ENCODE data around the gene RBFOX2. TPM values are rescaled to one million over a fixed set of nuclear protein-coding genes. Genes with fewer than 3 reads are reported as not detected.
A peak's percentile ranks its signal among the peaks of the same experiment; 100 is the strongest.

The RBFOX2 gene
- polyA plus RNA-seq, 1 of the 3 experiments (the other 2 are of a cell fraction), result 115 TPM

- Histone ChIP-seq H3F3A (replicated peaks; ENCODE audit: insufficient read depth) (peaks cover 31% of the 10 kb centered on the region), H3K9ac (no peak overlapping the region; the same call in 1 of the 2 replicates), H4K20me1 (ENCODE audit: insufficient read depth) (peaks cover 64% of the 10 kb centered on the region), H3K27me3 (ENCODE audit: insufficient read depth) (no peaks in the 10 kb centered on the region), H3K4me1 (ENCODE audit: control insufficient read depth in 1 of 2, insufficient read depth in 2 of 2, low read depth in 1 of 2, low read length in 1 of 2) (peaks cover 31 to 35% of the 10 kb centered on the region in 2 experiments), H2AFZ (ENCODE audit: low read depth) (no peak overlapping the region), H3K27ac (ENCODE audit: low read depth in 2 of 2, low read length in 1 of 2) (peak overlapping the region; percentile 70 to 83), H3K36me3 (replicated peaks in 1 of 2; ENCODE audit: control insufficient read depth in 1 of 2, insufficient read depth in 2 of 2, low read length in 1 of 2) (peaks cover 7 to 21% of the 10 kb centered on the region in 2 experiments), H3K4me3 (ENCODE audit: low read depth in 2 of 2, low read length in 1 of 2) (no peak overlapping the region), H3K4me2 (peak overlapping the region; percentile 55; the same call in 1 of the 2 replicates), H3K9me2 (no peaks in the 10 kb centered on the region), H3K9me3 (no peaks in the 10 kb centered on the region), H3K79me2 (ENCODE audit: insufficient read depth) (peaks cover 99% of the 10 kb centered on the region)
- TF ChIP-seq TAF1 (IDR thresholded peaks at IDR 0.05; ENCODE audit: borderline replicate concordance, low read depth, low read length) (no peak), GATA2 (CRISPR knock-in tag; IDR thresholded peaks at IDR 0.05) (no peak), ELF1 (IDR thresholded peaks at IDR 0.05) (no peak), RFX5 (IDR thresholded peaks at IDR 0.05; ENCODE audit: low read length) (no peak), EZH2phosphoT487 (IDR thresholded peaks at IDR 0.05; ENCODE audit: borderline replicate concordance, low read depth) (no peak), MXI1 (IDR thresholded peaks at IDR 0.05; ENCODE audit: low read depth, low read length) (no peak), IRF3 (IDR thresholded peaks at IDR 0.05; ENCODE audit: low read depth, low read length) (no peak), TEAD4 (IDR thresholded peaks at IDR 0.05; ENCODE audit: borderline replicate concordance, insufficient read depth) (no peak), MAX (IDR thresholded peaks at IDR 0.05; ENCODE audit: low read depth) (no peak), SIN3A (IDR thresholded peaks at IDR 0.05; ENCODE audit: borderline replicate concordance, low read depth, low read length) (no peak), FOSL2 (IDR thresholded peaks at IDR 0.05; ENCODE audit: borderline replicate concordance, low read depth) (no peak), PBX3 (IDR thresholded peaks at IDR 0.05) (no peak), USF1 (IDR thresholded peaks at IDR 0.05; ENCODE audit: borderline replicate concordance, low read depth) (no peak), MEF2A (IDR thresholded peaks at IDR 0.05; ENCODE audit: borderline replicate concordance, low read depth) (no peak), GABPA (IDR thresholded peaks at IDR 0.05; ENCODE audit: low read depth) (no peak), YY1 (IDR thresholded peaks at IDR 0.05; ENCODE audit: low read depth) (no peak), JUND (IDR thresholded peaks at IDR 0.05) (no peak), POLR2AphosphoS5 (IDR thresholded peaks at IDR 0.05; ENCODE audit: low read depth, low read length) (no peak)
- TF ChIP-seq, protein P1, sequence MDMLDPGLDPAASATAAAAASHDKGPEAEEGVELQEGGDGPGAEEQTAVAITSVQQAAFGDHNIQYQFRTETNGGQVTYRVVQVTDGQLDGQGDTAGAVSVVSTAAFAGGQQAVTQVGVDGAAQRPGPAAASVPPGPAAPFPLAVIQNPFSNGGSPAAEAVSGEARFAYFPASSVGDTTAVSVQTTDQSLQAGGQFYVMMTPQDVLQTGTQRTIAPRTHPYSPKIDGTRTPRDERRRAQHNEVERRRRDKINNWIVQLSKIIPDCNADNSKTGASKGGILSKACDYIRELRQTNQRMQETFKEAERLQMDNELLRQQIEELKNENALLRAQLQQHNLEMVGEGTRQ (IDR thresholded peaks at IDR 0.05; ENCODE audit: borderline replicate concordance, low read depth, low read length), result no peak
- ChIA-PET POLR2A (no interaction called here), CTCF (interaction anchor here (0.7 to 4.6 kb wide), 7 partner anchors 14 to 102 kb away, joined by 3 to 35 read pairs (median 4); no protein-coding TSS in a partner anchor)
- DNase-seq, result no peak
These were observed 5.9 kb downstream of the RBFOX2 start for GRCh38 chr22:36022697-36023096.
